GM12865 (cell line): ENCODE measurements around the gene PM20D1.

Experiments
- DNase-seq: peaks from one replicate; pipeline ENCODE4 v3.0.0; 2010; ENCODE audit warnings: low read depth
- H3K4me3 ChIP-seq: 2 replicates; pipeline ENCODE4 v1.5.1; 2011; ENCODE audit warnings: mild to moderate bottlenecking, low read depth, low read length, control low read depth
- TF ChIP-seq, protein P1 (sequence below): IDR thresholded peaks from 2 replicates; pipeline ENCODE4 v1.5.1; 2011; ENCODE audit warnings: low read length, control low read depth, low read depth, inconsistent platforms; ENCODE audit not compliant: insufficient read depth; ENCODE audit errors: missing control alignments

PM20D1 gene

DNA sequence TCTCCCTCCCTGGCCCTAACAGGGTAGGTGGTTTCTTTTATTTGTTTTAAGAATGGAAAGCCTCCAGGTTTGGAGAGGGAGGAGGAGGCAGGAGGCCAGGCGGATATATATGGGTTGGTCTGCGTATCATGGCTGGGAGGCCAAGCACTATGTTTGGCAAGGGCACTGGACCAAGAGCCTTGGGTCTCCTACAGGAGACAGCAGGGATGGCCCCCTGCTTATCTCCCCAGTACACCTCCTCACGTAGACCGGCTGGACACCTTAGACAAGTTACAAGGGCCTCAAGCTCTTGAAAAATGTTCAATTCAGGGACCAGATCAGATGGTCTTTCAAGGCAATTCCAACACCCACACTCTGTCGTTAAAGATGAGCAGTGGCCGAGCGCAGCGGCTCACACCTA is 47.9 kb downstream of the PM20D1 start:
- TF ChIP-seq, protein P1, sequence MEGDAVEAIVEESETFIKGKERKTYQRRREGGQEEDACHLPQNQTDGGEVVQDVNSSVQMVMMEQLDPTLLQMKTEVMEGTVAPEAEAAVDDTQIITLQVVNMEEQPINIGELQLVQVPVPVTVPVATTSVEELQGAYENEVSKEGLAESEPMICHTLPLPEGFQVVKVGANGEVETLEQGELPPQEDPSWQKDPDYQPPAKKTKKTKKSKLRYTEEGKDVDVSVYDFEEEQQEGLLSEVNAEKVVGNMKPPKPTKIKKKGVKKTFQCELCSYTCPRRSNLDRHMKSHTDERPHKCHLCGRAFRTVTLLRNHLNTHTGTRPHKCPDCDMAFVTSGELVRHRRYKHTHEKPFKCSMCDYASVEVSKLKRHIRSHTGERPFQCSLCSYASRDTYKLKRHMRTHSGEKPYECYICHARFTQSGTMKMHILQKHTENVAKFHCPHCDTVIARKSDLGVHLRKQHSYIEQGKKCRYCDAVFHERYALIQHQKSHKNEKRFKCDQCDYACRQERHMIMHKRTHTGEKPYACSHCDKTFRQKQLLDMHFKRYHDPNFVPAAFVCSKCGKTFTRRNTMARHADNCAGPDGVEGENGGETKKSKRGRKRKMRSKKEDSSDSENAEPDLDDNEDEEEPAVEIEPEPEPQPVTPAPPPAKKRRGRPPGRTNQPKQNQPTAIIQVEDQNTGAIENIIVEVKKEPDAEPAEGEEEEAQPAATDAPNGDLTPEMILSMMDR: no peak
- H3K4me3 ChIP-seq: no peak overlapping the region
- no peak for DNase-seq

GRCh38 chr1:205800981-205801703 is 48.8 kb downstream of the PM20D1 start:
- no peak for DNase-seq
- no peak overlapping the region for H3K4me3 ChIP-seq
- TF ChIP-seq, protein P1: no peak

GRCh38 chr1:205800427-205800826 is 49.5 kb downstream of the PM20D1 start:
- DNase-seq: no peak
- H3K4me3 ChIP-seq: no peak overlapping the region
- TF ChIP-seq, protein P1: no peak

- TF ChIP-seq, protein P1: no peak
- no peak overlapping the region for H3K4me3 ChIP-seq
- DNase-seq: no peak
Measured at GRCh38 chr1:205798577-205798976, 51.4 kb downstream of the PM20D1 start.

GRCh38 chr1:205797168-205797567 is 52.8 kb downstream of the PM20D1 start:
- H3K4me3 ChIP-seq: no peak overlapping the region
- TF ChIP-seq, protein P1: no peak
- no peak for DNase-seq

DNA sequence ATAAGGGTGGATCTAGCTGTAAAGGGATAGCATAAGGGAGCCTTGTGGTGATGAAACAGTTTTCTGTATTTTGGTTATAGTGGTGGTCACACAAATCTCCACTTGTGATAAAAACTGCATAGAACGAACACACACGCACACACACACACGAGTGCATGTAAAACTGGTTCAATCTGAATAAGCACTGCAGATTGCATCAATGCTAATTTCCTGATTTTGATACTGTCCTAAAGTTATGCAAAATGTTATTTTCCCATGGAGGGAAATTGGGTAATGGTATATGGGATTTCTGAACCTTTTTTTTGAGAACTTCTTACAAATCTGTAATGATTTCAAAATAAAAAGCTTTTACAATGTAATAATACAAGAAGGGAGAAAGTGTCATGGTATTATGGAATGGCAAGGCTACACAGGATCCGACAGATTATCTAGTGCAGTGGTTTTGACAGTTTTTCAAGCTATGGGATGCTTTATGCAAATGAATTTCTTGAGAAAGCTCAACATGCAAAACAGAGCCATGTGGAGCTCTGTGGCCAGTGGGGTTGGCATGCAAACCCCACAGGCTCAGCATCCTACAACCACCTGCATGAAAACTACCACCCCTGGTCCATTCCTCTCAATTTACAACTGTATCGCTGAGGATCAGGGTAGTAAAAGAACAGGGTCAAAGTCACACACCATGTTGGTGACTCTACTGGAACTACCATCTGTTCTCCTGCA is 55.8 kb downstream of the PM20D1 start:
- H3K4me3 ChIP-seq: no peak overlapping the region
- DNase-seq: peak; percentile 35
- TF ChIP-seq, protein P1: no peak
